Subcutaneous abdominal adipose tissue (tissue), 5 donors: ENCODE results near the gene TSC22D1.

Experiments
- H3K27ac ChIP-seq: one replicate; pipeline ENCODE4 v1.7.0; 2013; ENCODE audit warnings: low read depth, mild to moderate bottlenecking, inconsistent platforms, low read length, moderate library complexity
- H3K27me3 ChIP-seq, 5 donors: one replicate each; pipeline ENCODE4 v1.7.0; 2013; ENCODE audit warnings: low read length in 5 of 5, inconsistent platforms in 1 of 5; ENCODE audit not compliant: control insufficient read depth in 5 of 5, insufficient read depth in 4 of 5
- H3K36me3 ChIP-seq, 5 donors: one replicate each; pipeline ENCODE4 v1.7.0; 2013; ENCODE audit warnings: low read length in 5 of 5; ENCODE audit not compliant: control insufficient read depth in 5 of 5, insufficient read depth in 5 of 5
- H3K4me1 ChIP-seq, 5 donors: one replicate each; pipeline ENCODE4 v1.7.0; 2013; ENCODE audit warnings: low read length in 5 of 5, mild to moderate bottlenecking in 3 of 5, moderate library complexity in 1 of 5; ENCODE audit not compliant: control insufficient read depth in 5 of 5, insufficient read depth in 5 of 5
- H3K4me3 ChIP-seq, 5 donors: one replicate each; pipeline ENCODE4 v1.7.0; 2013; ENCODE audit warnings: low read length in 5 of 5, low read depth in 1 of 5
- H3K9ac ChIP-seq, 5 donors: one replicate each; pipeline ENCODE4 v1.7.0; 2013; ENCODE audit warnings: low read length in 5 of 5, mild to moderate bottlenecking in 4 of 5, moderate library complexity in 3 of 5
- H3K9me3 ChIP-seq, 5 donors: one replicate each; pipeline ENCODE4 v1.7.0; 2013; ENCODE audit warnings: low read length in 5 of 5; ENCODE audit not compliant: control insufficient read depth in 5 of 5
- donor health status: healthy.
- donor health status: healthy.
- donor health status: healthy.
- donor health status: healthy.
- donor health status: healthy.

The TSC22D1 gene

GRCh38 chr13:44394658-44395057, 181.5 kb downstream of the TSC22D1 start:
- H3K4me1 ChIP-seq: peaks cover 0 to 14% (median 11%) of the 10 kb centered on the region in 5 donors
- no peaks in the 10 kb centered on the region for H3K9me3 ChIP-seq
- H3K4me3 ChIP-seq: no peak overlapping the region
- H3K27ac ChIP-seq: no peak overlapping the region
- no peaks in the 10 kb centered on the region for H3K36me3 ChIP-seq
- no peak overlapping the region for H3K9ac ChIP-seq
- peaks cover 0 to 10% (median 0%) of the 10 kb centered on the region in 5 donors for H3K27me3 ChIP-seq

DNA sequence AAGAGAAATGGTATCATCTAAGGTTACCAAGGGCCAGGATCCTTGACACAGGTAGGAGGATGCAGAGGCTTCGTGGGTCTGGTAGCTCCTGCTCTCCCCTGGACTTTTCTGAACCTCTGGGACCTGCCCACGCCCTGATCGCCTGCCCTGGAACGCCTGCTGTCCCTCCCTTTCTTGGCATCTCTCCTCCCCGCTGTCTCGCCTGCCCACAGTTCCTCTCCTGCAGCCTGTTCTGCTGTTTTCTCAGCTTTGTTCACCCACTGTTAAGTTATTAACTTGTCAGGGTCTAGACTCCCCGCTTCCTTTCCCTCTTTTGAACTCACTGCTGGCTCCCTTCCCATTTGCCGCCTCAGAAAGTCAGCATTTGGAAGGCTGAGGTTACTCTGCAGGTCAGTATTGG, 182.7 kb downstream of the TSC22D1 start:
- H3K9ac ChIP-seq: no peak overlapping the region
- no peaks in the 10 kb centered on the region for H3K9me3 ChIP-seq
- H3K27me3 ChIP-seq: peaks cover 0 to 5% (median 0%) of the 10 kb centered on the region in 5 donors
- H3K36me3 ChIP-seq: no peaks in the 10 kb centered on the region
- no peak overlapping the region for H3K4me3 ChIP-seq
- no peak overlapping the region for H3K27ac ChIP-seq
- H3K4me1 ChIP-seq: peaks cover 0 to 14% (median 11%) of the 10 kb centered on the region in 5 donors

DNA sequence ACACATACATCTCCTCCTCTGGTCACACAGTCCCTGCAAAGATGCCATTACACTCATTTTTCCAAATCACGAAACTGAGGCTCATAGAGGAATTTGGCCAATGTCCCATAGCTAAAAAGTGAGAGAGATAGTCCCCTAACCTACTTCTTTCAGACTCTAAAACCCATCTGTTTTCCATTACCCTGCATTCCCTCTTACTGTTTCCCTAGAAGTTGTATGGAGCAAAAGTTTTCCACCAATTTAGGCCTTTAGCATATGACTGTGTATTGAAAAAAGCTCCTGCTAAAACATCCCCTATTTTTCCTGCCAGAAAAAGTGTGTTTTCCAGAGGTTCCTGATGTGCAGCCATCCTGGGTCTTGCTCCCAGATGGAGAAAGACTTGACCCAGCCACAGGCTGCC, 186.3 kb downstream of the TSC22D1 start:
- no peaks in the 10 kb centered on the region for H3K9me3 ChIP-seq
- H3K4me3 ChIP-seq: no peak overlapping the region
- no peak overlapping the region for H3K9ac ChIP-seq
- peaks cover 0 to 12% (median 9%) of the 10 kb centered on the region in 5 donors for H3K4me1 ChIP-seq
- no peak overlapping the region for H3K27ac ChIP-seq
- no peaks in the 10 kb centered on the region for H3K36me3 ChIP-seq
- no peaks in the 10 kb centered on the region for H3K27me3 ChIP-seq

- Histone ChIP-seq H3K27ac (no peak overlapping the region), H3K4me3 (no peak overlapping the region), H3K27me3 (no peaks in the 10 kb centered on the region), H3K4me1 (peaks cover 0 to 13% (median 10%) of the 10 kb centered on the region in 5 donors), H3K9me3 (no peaks in the 10 kb centered on the region), H3K36me3 (no peaks in the 10 kb centered on the region), H3K9ac (no peak overlapping the region)
Measured at GRCh38 chr13:44389060-44389666, 187.0 kb downstream of the TSC22D1 start.

- no peaks in the 10 kb centered on the region for H3K36me3 ChIP-seq
- no peak overlapping the region for H3K9ac ChIP-seq
- peaks cover 0 to 13% (median 10%) of the 10 kb centered on the region in 5 donors for H3K4me1 ChIP-seq
- H3K4me3 ChIP-seq: no peak overlapping the region
- H3K27ac ChIP-seq: no peak overlapping the region
- no peaks in the 10 kb centered on the region for H3K27me3 ChIP-seq
- H3K9me3 ChIP-seq: no peaks in the 10 kb centered on the region
Measured at GRCh38 chr13:44388427-44389059, 187.6 kb downstream of the TSC22D1 start.

GRCh38 chr13:44386913-44387556, 189.1 kb downstream of the TSC22D1 start:
- Histone ChIP-seq H3K27me3 (no peaks in the 10 kb centered on the region), H3K9ac (no peak overlapping the region), H3K36me3 (no peaks in the 10 kb centered on the region), H3K27ac (no peak overlapping the region), H3K4me1 (peaks cover 0 to 13% (median 10%) of the 10 kb centered on the region in 5 donors), H3K4me3 (no peak overlapping the region), H3K9me3 (no peaks in the 10 kb centered on the region)

DNA sequence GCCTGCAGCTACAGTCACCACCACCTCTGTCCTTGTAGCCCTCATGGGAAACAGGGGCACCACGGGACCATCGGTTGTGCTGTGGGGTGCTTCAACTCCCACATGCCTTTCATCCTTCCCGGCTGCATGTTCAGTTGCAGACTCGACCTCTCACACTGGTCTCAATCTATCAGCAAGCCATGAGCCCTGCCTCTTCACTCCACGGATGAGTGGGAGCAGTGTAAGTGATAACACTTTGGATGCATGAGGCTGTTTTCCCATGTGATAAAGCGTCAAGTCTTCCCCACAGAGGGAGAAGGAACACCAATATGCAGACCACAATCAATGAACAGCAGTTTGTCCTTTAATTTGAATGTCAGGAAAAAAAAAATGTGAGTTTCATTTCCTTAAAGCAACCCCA, 190.3 kb downstream of the TSC22D1 start:
- no peaks in the 10 kb centered on the region for H3K36me3 ChIP-seq
- peaks cover 0 to 13% (median 10%) of the 10 kb centered on the region in 5 donors for H3K4me1 ChIP-seq
- H3K27me3 ChIP-seq: no peaks in the 10 kb centered on the region
- no peak overlapping the region for H3K9ac ChIP-seq
- no peak overlapping the region for H3K27ac ChIP-seq
- no peak overlapping the region for H3K4me3 ChIP-seq
- H3K9me3 ChIP-seq: no peaks in the 10 kb centered on the region

- Histone ChIP-seq H3K4me3 (no peak overlapping the region), H3K27ac (no peak overlapping the region), H3K9ac (no peak overlapping the region), H3K27me3 (no peaks in the 10 kb centered on the region), H3K36me3 (no peaks in the 10 kb centered on the region), H3K9me3 (no peaks in the 10 kb centered on the region), H3K4me1 (peaks cover 0 to 13% (median 10%) of the 10 kb centered on the region in 5 donors)
Measured at GRCh38 chr13:44385401-44385800, 190.7 kb downstream of the TSC22D1 start.

DNA sequence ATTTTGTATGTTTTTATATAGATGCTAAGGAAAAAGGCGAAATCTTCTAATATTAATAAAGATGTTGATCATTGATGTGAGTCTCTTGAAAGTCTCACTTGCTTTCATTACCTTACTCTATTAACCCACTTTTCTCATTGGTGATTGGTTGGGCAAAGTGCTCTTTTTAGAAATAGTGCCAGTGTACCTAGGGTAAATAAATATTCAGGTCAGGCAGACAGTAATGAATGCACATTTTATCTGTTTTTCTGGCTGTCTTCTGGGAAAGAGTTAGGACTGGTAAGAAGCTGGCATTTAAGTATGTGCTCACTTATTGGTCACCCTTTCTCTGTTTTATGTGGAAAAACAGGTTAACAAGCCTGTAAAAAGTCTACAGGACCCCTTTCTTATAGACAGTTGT, 191.4 kb downstream of the TSC22D1 start:
- Histone ChIP-seq H3K9ac (no peak overlapping the region), H3K27me3 (no peaks in the 10 kb centered on the region), H3K4me1 (peaks cover 0 to 13% (median 10%) of the 10 kb centered on the region in 5 donors), H3K4me3 (no peak overlapping the region), H3K27ac (no peak overlapping the region), H3K36me3 (no peaks in the 10 kb centered on the region), H3K9me3 (no peaks in the 10 kb centered on the region)

- H3K36me3 ChIP-seq: no peaks in the 10 kb centered on the region
Measured at GRCh38 chr13:44383945-44384344, 192.2 kb downstream of the TSC22D1 start.

More at GRCh38 chr13:44383945-44384344, 192.2 kb downstream of the TSC22D1 start:
- Histone ChIP-seq H3K4me3 (no peak overlapping the region), H3K9me3 (no peaks in the 10 kb centered on the region), H3K27ac (no peak overlapping the region), H3K9ac (no peak overlapping the region), H3K4me1 (peaks cover 0 to 13% (median 10%) of the 10 kb centered on the region in 5 donors), H3K27me3 (no peaks in the 10 kb centered on the region)
